EL (cell line): ENCODE results near the gene MCU.
"Not testable (repeated sequence)": the region's sequence is repeated elsewhere in the genome, so short reads cannot be mapped to it uniquely, and the experiment has no call there.

Experiments used
- DNase-seq: peaks from one replicate; pipeline ENCODE4 v3.0.0-alpha.2; 2016

MCU gene

GRCh38 chr10:72764151-72764550 lies 72.2 kb downstream of the MCU start:
- DNase-seq = peak; percentile 84

- DNase-seq = peak; percentile 30
These were observed 73.3 kb downstream of the MCU start for GRCh38 chr10:72765051-72765745.

- not testable (repeated sequence) for DNase-seq
These were observed 79.3 kb downstream of the MCU start for GRCh38 chr10:72771195-72771594.

GRCh38 chr10:72772031-72772430 lies 80.1 kb downstream of the MCU start:
- no peak for DNase-seq

- no peak for DNase-seq
These were observed 87.9 kb downstream of the MCU start for GRCh38 chr10:72779874-72780273.

- no peak for DNase-seq
These were observed 90.8 kb downstream of the MCU start for GRCh38 chr10:72782649-72783330.

- DNase-seq = no peak
These were observed 91.5 kb downstream of the MCU start for GRCh38 chr10:72783410-72783833.

- DNase-seq = peak; percentile 89
These were observed 92.8 kb downstream of the MCU start for GRCh38 chr10:72784551-72785351.

GRCh38 chr10:72785409-72785808 lies 93.5 kb downstream of the MCU start:
- no peak for DNase-seq

- no peak for DNase-seq
These were observed 98.5 kb downstream of the MCU start for GRCh38 chr10:72790216-72790990.

GRCh38 chr10:72792288-72792687 lies 100.3 kb downstream of the MCU start:
- no peak for DNase-seq

GRCh38 chr10:72793752-72794151 lies 101.8 kb downstream of the MCU start:
- no peak for DNase-seq

- DNase-seq = peak; percentile 51
These were observed 102.3 kb downstream of the MCU start for GRCh38 chr10:72794260-72794659.

GRCh38 chr10:72796042-72796441 lies 104.1 kb downstream of the MCU start:
- DNase-seq = peak; percentile 37

- no peak for DNase-seq
These were observed 104.6 kb downstream of the MCU start for GRCh38 chr10:72796538-72796937.

GRCh38 chr10:72800000-72800740 lies 108.2 kb downstream of the MCU start:
- DNase-seq = peak; percentile 21

- DNase-seq = no peak
These were observed 108.8 kb downstream of the MCU start for GRCh38 chr10:72800741-72801092.

GRCh38 chr10:72801263-72801868 lies 109.4 kb downstream of the MCU start:
- no peak for DNase-seq

- DNase-seq = peak; percentile 39
These were observed 110.4 kb downstream of the MCU start for GRCh38 chr10:72802332-72802731.

GRCh38 chr10:72802763-72803505 lies 111.0 kb downstream of the MCU start:
- peak; percentile 58 for DNase-seq

GRCh38 chr10:72808001-72808400 lies 116.1 kb downstream of the MCU start:
- no peak for DNase-seq
